ENCODE data around the gene CDC5L.

CDC5L gene

GRCh38 chr6:44468835-44469234 is 81.3 kb downstream of the CDC5L start:
- DNase-seq (ENCODE audit: low spot score) = no peak
- in situ Hi-C loops (cut with MboI; ENCODE audit: low sequenced_read_pairs, unreplicated experiment) = no loop called here
- no peak for TF ChIP-seq CTCF (IDR thresholded peaks at IDR 0.05; ENCODE audit: borderline replicate concordance, control extremely low read depth, extremely low read depth, insufficient read depth, missing control alignments)

- in situ Hi-C loops (cut with MboI; ENCODE audit: low sequenced_read_pairs, unreplicated experiment) = no loop called here
- DNase-seq (ENCODE audit: low spot score) = no peak
- no peak for TF ChIP-seq CTCF (IDR thresholded peaks at IDR 0.05; ENCODE audit: borderline replicate concordance, control extremely low read depth, extremely low read depth, insufficient read depth, missing control alignments)
Measured at GRCh38 chr6:44470115-44470464, 82.6 kb downstream of the CDC5L start.

DNA sequence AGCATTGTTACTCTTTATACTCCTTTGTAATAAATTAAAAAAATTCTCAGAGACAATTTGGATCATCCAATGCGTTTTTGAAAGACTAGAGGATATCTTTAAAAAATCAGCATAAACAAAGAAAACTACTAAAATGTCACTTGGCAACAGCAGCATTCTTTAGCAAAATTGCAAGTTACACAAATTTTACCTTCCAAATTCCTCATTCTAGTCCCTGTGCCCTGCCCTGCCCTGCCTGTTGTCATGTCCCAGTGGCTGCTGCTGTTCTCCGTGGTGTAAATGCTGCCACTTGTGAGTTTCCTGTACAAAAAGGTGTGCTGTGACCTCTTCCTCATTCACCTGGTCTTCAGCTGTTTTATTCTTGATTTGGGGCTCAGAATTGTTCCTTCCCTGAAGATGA is 83.2 kb downstream of the CDC5L start:
- DNase-seq (ENCODE audit: low spot score) = no peak
- in situ Hi-C loops (cut with MboI; ENCODE audit: low sequenced_read_pairs, unreplicated experiment) = no loop called here
- no peak for TF ChIP-seq CTCF (IDR thresholded peaks at IDR 0.05; ENCODE audit: borderline replicate concordance, control extremely low read depth, extremely low read depth, insufficient read depth, missing control alignments)

DNA sequence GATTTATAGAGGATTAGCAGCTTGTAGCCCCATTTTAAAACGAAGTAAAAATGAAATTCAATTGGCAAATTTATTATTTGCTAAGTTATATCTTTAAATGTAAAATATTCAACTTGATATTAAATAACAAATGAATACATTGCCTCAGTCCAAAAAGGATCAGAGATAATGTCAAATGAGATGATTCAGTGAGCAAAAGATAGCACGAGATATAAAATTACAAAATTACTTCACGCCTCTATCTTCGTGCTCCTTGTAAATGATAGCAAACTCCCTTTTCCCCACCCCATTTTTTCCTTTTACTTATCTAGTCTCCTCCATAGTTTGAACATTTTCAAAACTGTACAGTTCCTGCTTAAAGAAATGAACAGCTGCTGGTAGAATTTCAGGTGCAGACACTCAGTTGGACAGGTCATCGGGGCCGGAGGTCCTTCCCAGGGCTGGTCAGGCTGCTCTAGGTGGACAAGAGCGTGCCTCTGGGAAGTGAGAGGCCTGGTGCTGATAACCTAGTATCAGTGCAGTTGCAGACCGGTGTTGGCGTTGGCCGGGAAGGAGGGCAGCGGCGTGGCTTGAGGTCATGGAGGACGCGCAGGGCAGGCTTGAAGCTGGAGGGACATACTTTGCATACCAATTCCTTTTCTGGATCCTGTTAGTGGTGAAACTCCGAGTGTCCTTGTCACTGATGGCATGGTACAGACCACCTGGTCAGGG is 83.9 kb downstream of the CDC5L start:
- TF ChIP-seq CTCF (IDR thresholded peaks at IDR 0.05; ENCODE audit: borderline replicate concordance, control extremely low read depth, extremely low read depth, insufficient read depth, missing control alignments) = no peak
- no peak for DNase-seq (ENCODE audit: low spot score)
- in situ Hi-C loops (cut with MboI; ENCODE audit: low sequenced_read_pairs, unreplicated experiment) = no loop called here

DNA sequence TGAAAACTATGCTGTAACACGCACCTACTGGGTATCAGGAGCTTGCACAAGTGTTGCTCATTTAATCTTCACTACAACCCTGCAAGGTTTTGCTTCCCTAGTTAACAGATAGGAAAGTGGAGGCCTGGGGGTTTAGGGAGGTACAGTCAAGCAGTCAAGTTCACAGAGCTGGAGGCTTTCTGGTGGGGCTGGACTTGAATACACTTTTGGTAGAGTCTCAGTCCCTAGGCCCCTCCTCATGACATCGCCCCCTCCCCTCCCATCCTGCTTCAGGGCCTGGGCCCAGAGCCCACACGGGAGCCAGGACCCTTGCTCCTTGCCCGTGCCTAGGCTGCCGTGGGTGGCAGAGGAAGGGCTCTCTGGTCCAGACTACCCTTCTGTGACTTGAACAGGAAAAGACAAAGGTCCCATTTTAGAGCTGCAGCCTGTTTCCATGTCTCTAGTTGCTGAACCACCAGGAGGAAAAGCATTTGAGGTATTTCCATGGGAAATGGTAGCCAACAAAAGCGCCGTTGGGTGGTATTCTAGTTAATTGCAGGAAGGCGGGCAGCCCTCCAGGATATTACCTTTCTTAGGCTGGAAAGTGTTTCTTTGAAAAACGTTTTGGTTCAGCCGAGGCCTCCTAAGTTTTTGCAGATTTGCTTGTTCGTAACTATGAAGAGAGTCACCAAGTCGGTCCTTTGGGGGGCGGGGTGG is 84.9 kb downstream of the CDC5L start:
- no peak for DNase-seq (ENCODE audit: low spot score)
- TF ChIP-seq CTCF (IDR thresholded peaks at IDR 0.05; ENCODE audit: borderline replicate concordance, control extremely low read depth, extremely low read depth, insufficient read depth, missing control alignments) = no peak
- in situ Hi-C loops (cut with MboI; ENCODE audit: low sequenced_read_pairs, unreplicated experiment) = no loop called here

- in situ Hi-C loops (cut with MboI; ENCODE audit: low sequenced_read_pairs, unreplicated experiment) = no loop called here
- no peak for DNase-seq (ENCODE audit: low spot score)
- TF ChIP-seq CTCF (IDR thresholded peaks at IDR 0.05; ENCODE audit: borderline replicate concordance, control extremely low read depth, extremely low read depth, insufficient read depth, missing control alignments) = no peak
Measured at GRCh38 chr6:44473393-44474189, 86.1 kb downstream of the CDC5L start.
